GM12878 (cell line): ENCODE data around the gene LYPD8.

Source experiments
- CHD2 ChIP-seq: IDR thresholded peaks from 2 replicates; pipeline ENCODE4 v1.6.1; 2011; ENCODE audit warnings: low read depth, low read length, improper control_type of control experiment, borderline replicate concordance
- CTCF ChIP-seq, 3 experiments: IDR thresholded peaks in 2 of 3; conservative IDR thresholded peaks in 1 of 3; 2 replicates each; pipeline ENCODE4 v1.5.1; 2011; ENCODE audit warnings: low read depth in 3 of 3, low read length in 3 of 3, mild to moderate bottlenecking in 3 of 3, control low read depth in 2 of 3, moderate library complexity in 2 of 3, inconsistent platforms in 1 of 3, mixed read lengths in 1 of 3; ENCODE audit not compliant: control insufficient read depth in 2 of 3, insufficient read depth in 1 of 3; ENCODE audit errors: extremely low read depth in 1 of 3
- MEF2A ChIP-seq: IDR thresholded peaks from 2 replicates; pipeline ENCODE4 v1.6.1; 2011; ENCODE audit warnings: low read depth, mild to moderate bottlenecking, low read length, moderate library complexity; ENCODE audit not compliant: insufficient read depth
- POLR2AphosphoS5 ChIP-seq: IDR thresholded peaks from 2 replicates; pipeline ENCODE4 v1.6.1; 2011; ENCODE audit warnings: mild to moderate bottlenecking, low read length, inconsistent platforms
- PRDM15 ChIP-seq: fragments of 450-650 bp; formaldehyde crosslinking; IDR thresholded peaks from 2 replicates; pipeline ENCODE4 v1.4.0; 2020; ENCODE audit warnings: mild to moderate bottlenecking, moderate library complexity
- RAD21 ChIP-seq: IDR thresholded peaks from 2 replicates; pipeline ENCODE4 v1.6.1; 2011; ENCODE audit warnings: mild to moderate bottlenecking, low read depth, low read length, moderate library complexity; ENCODE audit not compliant: insufficient read depth
- REST ChIP-seq: IDR thresholded peaks from 2 replicates; pipeline ENCODE4 v1.6.1; 2012; ENCODE audit warnings: mild to moderate bottlenecking, low read depth, low read length

- no peak for TF ChIP-seq PRDM15 (CRISPR knock-in tag)
- TF ChIP-seq CHD2, result no peak
- TF ChIP-seq RAD21, result no peak
- no peak for TF ChIP-seq CTCF (IDR thresholded peaks at IDR 0.05 in 2 of 3, conservative IDR thresholded peaks at IDR 0.05 in 1 of 3; ENCODE audit: control insufficient read depth in 2 of 3, extremely low read depth in 1 of 3, insufficient read depth in 1 of 3, low read depth in 3 of 3, low read length in 3 of 3)
- TF ChIP-seq POLR2AphosphoS5, result no peak
- TF ChIP-seq REST, result no peak
- no peak for TF ChIP-seq MEF2A
Measured at GRCh38 chr1:248710305-248710900, 45.2 kb downstream of the LYPD8 start.
